CD4-positive, alpha-beta T cell treated with Interleukin-6 at 100 ng/mL for 8 hours (primary cell): ENCODE results near the gene CNIH2.
"Not testable (repeated sequence)": the region's sequence is repeated elsewhere in the genome, so short reads cannot be mapped to it uniquely, and the experiment has no call there.

Experiments used
- DNase-seq: peaks from one replicate; pipeline ENCODE4 v3.0.0-alpha.2; 2020; ENCODE audit warnings: mixed read lengths, low spot score

Gene CNIH2

DNA sequence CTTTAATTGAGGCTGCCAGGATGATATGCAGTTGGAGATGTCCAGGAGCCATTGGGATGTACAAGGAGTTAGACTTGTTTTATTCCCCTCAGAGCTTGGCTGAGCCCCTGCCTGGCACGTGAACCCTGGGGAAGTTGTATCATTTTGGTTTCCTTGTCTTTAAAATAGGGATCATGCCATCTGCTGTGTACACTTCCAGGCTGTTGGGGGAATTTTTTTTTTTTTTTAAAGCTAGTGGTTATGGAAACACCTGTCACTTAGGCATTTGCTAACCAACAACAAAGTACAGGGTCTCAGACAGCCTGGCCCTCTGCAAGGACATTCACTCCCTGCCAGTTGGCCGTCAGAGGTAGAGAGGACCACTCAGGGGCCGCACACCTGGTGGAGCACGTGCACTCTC is 18.0 kb upstream of the CNIH2 start:
- no peak for DNase-seq

DNA sequence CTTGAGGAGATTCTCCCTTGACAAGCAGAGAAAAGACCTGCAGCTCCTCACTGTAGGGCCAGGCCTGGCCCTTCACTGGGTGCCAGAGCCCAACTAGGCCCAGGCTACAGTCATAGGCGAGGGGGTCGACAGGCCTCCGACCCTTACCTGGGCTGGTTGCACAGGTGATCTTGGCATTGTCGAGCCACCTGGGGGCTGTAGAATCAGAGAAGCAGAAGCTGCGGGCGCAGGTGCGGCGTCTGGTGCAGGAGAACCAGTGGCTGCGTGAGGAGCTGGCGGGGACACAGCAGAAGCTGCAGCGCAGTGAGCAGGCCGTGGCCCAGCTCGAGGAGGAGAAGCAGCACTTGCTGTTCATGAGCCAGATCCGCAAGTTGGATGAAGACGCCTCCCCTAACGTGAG is 16.4 kb upstream of the CNIH2 start:
- DNase-seq = no peak

DNA sequence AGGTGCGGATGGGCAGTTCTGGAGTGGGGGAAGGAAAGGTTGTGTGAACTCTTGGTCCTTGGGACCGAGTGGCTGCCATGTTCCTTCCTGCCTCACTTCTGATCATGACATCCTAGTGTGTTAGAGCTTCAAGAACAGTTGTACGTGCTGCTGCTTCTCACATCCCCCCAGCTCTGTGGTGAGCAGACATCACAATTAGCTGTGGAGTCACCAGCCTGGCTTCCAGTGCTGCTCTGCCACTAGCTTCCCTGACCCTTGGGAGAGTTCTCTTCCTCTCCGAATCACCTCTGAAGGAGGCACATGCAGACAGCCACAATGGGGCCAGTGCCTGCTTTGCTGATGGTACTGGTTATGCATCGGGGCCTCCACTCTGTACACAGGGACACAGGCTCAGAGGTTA is 15.8 kb upstream of the CNIH2 start:
- no peak for DNase-seq

DNA sequence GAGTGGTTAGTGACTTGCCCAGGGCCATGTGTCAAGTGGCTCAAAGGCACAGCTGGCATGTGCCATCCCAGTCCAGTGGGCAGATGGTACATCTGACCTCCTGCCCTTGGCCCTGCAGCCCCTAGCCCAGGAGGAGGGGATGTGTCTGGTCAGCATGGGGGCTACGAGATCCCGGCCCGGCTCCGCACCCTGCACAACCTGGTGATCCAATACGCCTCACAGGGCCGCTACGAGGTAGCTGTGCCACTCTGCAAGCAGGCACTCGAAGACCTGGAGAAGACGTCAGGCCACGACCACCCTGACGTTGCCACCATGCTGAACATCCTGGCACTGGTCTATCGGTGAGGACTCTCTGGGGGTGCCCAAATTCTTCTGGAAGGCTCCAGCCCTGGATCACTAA is 15.3 kb upstream of the CNIH2 start:
- DNase-seq = no peak

DNA sequence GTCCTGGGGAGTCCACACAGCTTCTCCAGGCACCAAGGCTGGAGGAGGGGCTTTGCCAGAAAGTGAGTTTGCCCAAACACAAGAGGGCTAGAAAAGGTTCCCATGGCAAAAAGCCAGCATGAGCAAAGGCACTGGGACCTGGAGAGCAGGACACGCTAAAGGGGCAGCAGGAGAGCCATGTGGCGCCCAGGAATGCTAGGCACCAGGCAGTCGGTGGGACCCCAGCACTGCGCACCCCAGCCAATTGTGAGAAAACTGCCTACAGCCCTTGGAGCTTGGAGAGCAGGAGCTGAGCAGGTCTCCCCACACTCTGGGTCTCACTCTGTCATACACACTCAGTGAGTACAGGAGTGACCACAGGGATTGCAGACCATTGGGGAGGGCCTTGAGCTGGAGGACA is 14.7 kb upstream of the CNIH2 start:
- no peak for DNase-seq

DNA sequence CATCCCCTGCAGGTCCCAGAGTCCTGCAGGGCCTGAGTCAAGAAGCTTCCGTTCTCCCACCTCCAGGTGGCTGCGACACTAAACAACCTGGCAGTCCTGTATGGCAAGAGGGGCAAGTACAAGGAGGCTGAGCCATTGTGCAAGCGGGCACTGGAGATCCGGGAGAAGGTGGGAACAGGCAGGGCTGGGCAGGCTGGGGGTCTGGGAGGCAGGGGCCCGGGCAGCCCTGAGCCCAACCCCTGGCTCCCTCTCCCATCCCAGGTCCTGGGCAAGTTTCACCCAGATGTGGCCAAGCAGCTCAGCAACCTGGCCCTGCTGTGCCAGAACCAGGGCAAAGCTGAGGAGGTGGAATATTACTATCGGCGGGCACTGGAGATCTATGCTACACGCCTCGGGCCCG is 14.2 kb upstream of the CNIH2 start:
- DNase-seq = no peak

DNA sequence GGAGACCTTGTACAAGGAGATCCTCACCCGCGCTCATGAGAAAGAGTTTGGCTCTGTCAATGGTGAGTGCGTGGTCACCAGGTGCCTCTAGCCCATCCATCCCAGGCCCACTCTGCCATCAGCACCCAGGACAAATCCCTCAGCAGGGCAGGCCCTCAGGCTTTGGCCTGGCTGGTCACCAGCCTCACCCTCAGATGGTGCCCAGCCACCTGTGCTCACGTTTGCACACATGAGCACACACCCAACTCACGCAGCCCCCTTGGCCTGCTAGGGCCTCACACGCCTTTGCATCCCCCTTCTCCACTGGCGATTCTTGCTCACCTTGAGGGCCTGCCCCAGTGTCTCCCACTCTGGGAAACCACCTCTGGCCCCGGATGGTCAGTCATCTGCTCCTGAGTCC is 13.6 kb upstream of the CNIH2 start:
- no peak for DNase-seq

DNA sequence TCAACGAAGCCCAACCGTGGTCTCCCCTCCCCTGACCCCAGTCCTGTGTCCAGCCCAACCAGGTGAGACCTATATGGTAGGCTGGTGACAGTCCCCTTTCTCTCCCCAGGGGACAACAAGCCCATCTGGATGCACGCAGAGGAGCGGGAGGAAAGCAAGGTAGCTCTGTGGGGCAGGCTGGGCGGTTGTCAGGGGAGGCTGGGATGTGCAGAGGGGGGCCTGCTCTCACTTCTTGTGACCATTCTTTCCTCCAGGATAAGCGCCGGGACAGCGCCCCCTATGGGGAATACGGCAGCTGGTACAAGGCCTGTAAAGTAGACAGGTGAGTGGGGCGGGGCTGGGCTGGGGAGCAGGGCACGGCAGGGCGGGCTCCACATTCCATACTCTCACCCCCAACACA is 13.1 kb upstream of the CNIH2 start:
- DNase-seq = no peak

DNA sequence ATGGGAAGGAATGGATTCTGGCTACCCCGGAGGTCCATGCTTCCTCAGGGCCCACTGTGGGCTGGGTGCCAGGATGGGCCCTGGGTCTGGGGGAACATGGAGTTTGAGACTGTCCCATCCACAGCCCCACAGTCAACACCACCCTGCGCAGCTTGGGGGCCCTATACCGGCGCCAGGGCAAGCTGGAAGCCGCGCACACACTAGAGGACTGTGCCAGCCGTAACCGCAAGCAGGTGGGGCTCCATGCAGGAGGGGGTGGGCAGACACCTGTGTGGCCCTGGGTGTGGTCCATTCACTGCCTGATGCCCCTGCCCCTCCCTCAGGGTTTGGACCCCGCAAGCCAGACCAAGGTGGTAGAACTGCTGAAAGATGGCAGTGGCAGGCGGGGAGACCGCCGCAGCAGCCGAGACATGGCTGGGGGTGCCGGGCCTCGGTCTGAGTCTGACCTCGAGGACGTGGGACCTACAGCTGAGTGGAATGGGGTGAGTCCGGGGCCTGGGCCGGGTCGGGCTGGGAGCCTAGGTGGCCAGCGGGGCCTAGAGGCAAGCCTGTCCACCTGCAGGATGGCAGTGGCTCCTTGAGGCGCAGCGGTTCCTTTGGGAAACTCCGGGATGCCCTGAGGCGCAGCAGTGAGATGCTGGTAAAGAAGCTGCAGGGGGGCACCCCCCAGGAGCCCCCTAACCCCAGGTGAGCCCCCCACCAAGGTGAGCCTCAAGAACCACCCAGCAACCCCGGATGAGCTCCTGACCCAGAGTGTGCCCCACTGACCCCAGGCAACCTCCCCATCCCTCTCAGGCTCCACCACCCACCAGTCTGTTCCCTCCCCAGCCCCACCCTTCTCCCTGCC is 12.2 kb upstream of the CNIH2 start:
- DNase-seq = no peak

DNA sequence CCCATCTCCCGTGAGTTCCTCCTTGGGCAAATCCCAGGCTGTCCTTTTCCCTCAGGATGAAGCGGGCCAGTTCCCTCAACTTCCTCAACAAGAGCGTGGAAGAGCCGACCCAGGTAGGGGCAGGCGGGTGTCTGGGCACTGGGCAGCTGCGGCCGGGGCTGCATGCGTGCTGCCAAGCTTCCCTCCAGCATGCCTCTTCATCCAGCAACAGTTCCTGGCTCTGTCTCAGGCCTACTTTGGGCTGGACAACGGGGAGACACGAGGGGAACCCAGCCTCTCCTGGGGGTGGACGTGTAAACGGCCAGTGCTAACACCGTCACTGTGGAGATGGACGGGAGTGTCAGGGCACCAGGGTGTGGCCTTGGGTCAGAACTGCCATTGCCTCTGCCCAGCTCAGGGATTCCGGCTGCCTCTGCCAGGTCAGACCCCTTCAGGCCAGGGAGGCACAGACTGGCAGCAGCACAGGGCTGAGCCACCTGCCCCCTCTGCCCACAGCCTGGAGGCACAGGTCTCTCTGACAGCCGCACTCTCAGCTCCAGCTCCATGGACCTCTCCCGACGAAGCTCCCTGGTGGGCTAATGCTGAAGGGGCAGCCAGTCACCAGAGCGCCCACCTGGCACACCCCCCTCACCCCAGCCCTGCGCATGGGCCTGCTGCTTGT is 11.5 kb upstream of the CNIH2 start:
- DNase-seq = no peak

DNA sequence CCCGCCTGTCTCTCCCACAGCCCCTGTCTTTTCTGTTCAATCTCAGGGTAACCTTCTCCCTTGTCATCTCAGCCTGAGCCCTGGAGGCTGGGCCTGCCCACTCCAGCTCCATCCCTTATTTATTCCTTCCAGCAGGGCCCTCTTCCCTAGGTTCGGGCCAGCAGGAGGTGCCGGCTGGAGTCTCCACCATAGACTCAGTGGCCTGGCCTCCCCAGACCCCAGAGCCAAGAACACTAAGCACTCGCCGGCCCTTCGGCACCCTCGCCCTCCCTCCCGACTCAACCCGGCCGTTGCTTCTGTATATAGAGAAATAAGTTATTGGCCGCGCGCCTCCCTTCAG is 11.0 kb upstream of the CNIH2 start:
- DNase-seq = no peak

DNA sequence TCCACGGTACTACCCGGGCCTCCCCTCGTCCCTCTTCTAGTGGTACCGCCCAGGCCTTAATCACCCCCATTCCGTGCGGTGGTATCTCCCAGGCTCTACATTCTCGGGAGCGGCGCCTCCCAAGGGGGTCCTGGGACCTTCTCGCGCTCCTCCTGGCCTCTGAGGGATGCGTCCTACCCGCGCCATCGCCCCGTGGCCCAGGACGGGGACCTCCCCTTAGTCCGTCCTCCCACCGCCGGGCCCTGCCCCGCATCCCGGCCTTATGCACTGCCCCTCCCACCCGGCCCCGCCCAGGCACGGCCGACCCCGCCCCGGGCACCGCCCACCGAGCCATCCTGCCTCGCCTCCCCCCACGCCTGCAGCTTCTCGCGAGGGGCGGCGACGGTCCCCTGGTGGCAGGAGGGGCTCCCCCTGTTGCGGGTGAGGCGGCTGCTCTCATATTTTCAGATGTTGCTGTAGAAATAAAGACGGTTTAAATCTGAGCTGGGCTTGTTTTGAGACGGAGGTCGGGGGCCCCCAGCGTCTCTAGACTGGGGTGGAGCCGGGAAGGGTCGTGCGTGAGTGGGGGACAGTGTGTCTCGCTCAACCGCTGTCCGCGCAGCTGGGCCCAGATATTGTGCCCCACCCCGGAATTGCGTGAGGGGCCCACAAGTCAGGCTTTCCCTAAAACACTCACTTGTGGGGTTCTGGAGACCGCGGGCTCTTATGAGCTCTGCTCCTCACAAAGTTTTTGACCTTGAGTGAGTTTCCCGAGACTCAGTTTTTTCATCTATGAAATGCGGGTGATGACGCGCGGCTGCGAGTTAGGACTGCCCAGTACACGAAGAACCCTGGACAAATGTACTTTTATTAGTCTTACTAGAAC is 10.4 kb upstream of the CNIH2 start:
- DNase-seq = peak; percentile 86

DNA sequence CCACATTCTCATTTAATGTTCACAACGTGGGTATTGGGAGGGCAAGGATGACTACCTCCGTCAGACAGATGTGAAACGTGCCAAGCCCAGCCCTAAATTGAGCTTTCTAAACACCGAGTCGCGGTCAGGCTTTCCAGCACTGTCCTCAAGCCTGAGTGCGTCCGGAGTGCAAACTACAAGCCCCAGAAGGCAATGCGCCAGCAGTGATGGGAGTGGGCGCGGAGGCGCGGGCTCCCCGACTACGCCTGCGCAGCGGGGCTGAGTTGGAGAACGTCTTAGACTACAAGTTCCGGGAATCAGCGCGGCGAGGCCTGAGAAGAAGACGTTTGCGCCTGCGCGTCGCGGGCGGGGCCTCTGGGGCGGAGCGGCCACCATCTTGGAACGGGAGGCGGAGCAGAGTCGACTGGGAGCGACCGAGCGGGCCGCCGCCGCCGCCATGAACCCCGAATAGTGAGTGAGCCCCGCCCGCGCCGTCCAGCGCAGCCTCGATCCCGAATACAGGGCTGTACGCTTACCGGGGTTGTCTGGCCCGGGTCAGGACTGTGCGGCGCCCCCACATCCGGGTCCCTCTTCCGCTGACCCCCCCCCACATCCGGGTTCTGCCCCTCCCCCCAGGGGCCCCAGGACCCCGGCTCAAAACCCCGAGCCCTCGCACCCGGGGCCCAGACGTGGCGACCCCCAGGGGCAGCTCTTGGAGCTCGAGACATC is 9.6 kb upstream of the CNIH2 start, which contains the start of gene RAB1B:
Gene RAB1B, plus strand, starts transcription at position 396 of the 708 bp plus-strand sequence. Its CDS starts 41 bp downstream, at position 437.
- DNase-seq = peak; percentile 100

DNA sequence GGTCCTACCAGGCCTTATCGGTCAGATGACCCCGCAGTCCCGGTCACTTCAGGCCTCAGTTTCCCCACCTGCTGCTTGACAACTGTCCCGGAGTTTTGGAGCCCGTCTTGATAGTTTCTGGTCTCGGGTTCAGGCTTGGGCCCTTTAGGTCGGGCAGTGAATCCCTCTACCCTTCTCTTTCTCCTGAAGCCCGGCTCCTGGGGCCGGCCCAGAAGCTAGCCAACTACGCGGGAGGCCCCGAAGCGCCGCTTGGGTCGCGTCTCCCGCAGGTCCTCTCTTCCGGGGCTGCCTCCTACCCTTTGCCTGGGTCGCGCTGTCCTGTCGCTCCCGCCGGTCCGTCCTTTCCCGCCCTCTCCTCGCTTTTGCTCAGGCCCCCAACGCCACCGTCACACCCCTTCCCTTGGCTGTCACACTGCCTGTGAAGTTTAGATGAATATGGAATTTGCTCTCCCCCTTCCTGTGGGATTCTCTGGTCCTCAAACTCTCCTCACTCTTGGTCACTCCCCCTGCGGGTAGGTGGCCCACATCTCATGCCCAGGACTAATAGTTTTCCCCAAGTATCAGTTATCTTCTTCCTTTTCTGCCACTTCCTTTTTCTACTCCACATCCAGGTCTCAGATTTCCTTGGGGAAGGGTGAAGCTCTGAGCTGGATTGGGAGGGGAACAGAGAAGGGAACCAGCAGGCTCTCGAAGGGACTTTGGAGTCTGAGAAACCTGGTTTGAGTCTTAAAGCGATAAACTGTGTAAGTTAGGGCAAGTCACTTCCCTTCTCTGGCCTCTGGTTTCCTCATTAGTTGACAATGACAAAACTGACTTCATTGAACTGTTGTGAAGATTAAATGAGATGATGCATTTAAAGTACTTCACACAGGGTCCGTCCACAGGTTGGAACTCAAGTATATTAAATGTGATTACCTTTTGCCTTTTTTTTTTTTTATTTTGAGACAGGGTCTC is 8.7 kb upstream of the CNIH2 start:
- DNase-seq = no peak

DNA sequence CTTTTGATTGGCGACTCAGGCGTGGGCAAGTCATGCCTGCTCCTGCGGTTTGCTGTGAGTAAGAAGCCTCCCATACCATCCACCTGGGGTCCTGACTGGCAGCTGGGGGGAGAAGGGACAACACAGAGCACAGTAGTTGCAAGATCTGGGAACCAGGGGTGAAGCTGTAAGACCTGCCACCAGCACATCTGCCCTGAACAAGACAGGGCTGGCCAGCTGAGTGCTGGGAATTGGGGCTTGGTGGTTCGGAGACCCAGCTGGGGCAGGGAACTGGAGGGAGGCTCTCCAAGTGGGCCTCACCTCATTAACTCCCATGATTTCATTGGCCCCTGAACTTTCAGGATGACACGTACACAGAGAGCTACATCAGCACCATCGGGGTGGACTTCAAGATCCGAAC is 6.2 kb upstream of the CNIH2 start:
- no peak for DNase-seq

DNA sequence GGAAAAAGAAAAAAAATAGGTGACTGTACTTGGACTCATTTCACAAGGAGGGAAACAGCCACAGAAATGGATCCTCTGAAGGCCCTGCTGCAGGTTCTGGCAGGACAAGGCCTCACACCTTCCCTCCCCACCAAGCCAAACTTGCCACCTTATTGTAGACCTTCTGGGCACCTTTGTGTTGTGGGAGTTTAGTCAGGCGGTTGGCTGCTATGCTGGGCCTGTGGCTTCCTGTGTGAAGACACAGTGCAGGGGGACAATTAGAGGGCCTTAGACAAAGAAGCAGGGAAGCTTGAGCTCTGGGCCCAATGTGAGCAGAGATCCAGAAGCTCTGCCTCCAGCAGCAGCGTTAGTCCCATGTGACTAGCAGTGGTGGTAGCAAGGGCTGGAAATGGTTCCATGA is 5.4 kb upstream of the CNIH2 start:
- no peak for DNase-seq

DNA sequence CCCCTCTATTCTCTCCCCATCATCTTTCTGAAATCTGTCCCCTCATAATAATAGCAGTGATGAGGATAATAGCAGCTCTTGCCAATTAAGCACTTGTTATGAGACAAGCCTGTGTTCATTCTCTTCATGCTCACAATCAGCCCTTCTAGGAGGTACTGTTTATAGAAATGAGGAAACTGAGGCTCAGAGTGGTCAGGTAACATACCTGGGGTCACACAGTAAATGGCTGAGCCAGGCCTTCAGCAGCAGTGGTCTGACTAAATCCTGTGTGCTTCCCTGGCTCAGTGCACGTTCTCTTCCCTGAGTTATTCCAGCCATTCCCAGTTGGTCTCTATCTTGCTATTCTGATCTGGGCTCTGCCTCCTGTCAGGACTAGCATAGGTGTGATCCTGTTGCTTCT is 3.8 kb upstream of the CNIH2 start:
- DNase-seq = no peak

DNA sequence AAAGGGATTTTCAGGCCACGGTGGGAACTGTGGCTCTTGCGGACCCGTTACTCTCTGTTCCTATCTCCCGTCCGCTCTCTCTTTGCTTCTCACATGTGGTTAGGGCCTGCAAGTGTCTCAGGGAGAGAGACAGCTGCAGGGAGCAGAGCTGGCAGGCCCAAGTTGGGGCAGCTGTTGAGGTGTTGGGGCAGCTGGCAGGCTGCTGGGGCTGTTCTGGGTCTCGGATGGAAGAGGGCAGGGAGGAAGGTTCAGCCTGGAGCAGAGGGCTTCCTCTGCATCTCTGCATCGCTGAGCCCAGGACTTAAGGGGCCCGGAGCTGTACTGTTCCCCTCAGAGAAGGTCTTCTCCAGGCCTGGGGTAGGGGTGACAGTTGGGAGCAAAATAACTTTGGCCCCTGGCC is 2.6 kb upstream of the CNIH2 start:
- DNase-seq = no peak

DNA sequence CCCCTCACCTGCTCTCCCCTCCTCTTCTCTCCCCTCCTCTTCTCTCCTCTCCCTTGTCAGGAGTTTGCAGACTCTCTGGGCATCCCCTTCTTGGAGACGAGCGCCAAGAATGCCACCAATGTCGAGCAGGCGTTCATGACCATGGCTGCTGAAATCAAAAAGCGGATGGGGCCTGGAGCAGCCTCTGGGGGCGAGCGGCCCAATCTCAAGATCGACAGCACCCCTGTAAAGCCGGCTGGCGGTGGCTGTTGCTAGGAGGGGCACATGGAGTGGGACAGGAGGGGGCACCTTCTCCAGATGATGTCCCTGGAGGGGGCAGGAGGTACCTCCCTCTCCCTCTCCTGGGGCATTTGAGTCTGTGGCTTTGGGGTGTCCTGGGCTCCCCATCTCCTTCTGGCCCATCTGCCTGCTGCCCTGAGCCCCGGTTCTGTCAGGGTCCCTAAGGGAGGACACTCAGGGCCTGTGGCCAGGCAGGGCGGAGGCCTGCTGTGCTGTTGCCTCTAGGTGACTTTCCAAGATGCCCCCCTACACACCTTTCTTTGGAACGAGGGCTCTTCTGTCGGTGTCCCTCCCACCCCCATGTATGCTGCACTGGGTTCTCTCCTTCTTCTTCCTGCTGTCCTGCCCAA is 1.9 kb upstream of the CNIH2 start:
- no peak for DNase-seq

DNA sequence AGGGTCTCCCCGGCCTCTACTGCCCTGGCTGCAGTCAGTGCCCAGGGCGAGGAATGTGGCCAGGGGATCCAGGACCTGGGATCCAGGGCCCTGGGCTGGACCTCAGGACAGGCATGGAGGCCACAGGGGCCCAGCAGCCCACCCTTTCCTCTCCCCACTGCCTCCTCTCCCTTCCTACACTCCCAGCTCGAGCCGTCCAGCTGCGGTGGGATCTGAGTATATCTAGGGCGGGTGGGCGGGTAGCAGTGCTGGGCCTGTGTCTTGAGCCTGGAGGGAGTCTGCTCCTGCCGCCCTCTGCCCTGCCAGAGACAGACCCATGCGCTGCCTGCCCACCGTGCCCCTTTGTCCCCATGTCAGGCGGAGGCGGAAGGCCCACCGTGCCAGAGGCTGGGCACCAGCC is 1.4 kb upstream of the CNIH2 start:
- DNase-seq = not testable (repeated sequence)

DNA sequence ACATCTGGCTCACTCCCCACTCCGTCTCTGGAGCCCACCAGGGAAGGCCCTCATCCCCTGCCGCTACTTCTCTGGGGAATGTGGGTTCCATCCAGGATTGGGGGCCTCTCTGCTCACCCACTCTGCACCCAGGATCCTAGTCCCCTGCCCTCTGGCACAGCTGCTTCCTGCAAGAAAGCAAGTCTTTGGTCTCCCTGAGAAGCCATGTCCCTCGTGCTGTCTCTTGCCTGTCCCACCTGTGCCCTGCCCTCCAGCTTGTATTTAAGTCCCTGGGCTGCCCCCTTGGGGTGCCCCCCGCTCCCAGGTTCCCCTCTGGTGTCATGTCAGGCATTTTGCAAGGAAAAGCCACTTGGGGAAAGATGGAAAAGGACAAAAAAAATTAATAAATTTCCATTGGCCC is 911 bp upstream of the CNIH2 start:
- not testable (repeated sequence) for DNase-seq
